Endothelial cell of umbilical vein (primary cell): ENCODE data around the gene CDK6. TPM values are rescaled to one million over a fixed set of nuclear protein-coding genes. Genes with fewer than 3 reads are reported as not detected.

ENCODE experiments used
- BruUV-seq: library from RNA; stranded (reverse); fragments of 400-500 nt; replicated peaks from 2 replicates; lab custom pipeline; 2021; lab: Mats Ljungman, UMichigan
- CTCF ChIA-PET: fragments of 300-600, 350-600 bp; sonication (Branson Sonifier 250); formaldehyde crosslinking; loops from one replicate; lab custom pipeline; 2021; ENCODE audit warnings: antibody characterized with exemption, inconsistent platforms; lab: Charles Lee
- POLR2A ChIA-PET: fragments of 300-600, 350-600 bp; sonication (Branson Sonifier 250); formaldehyde crosslinking; loops from one replicate; lab custom pipeline; 2021; ENCODE audit warnings: antibody characterized with exemption, inconsistent platforms; lab: Charles Lee
- DNase-seq: peaks from one replicate; pipeline ENCODE4 v3.0.0-alpha.2; 2011; ENCODE audit warnings: low read depth, low spot score
- FAIRE-seq: peaks from 2 replicates; lab custom pipeline; 2011; peaks lifted over from hg19 to GRCh38; lab: Jason Lieb, UNC
- H2AFZ ChIP-seq: 2 replicates; pipeline ENCODE4 v1.6.0; 2012; ENCODE audit warnings: low read depth, low read length, control low read depth, inconsistent platforms
- H3K27ac ChIP-seq: 2 replicates; pipeline ENCODE4 v1.5.1; 2011; ENCODE audit warnings: low read depth, mild to moderate bottlenecking, control low read depth, low read length, moderate library complexity; ENCODE audit not compliant: insufficient read depth
- H3K27me3 ChIP-seq, 2 experiments: 2 replicates each; pipeline versions ENCODE4 v1.6.0 to v1.6.1; 2011; ENCODE audit warnings: low read length in 2 of 2, mixed read lengths in 1 of 2; ENCODE audit not compliant: control insufficient read depth in 2 of 2, insufficient read depth in 2 of 2
- H3K36me3 ChIP-seq, 2 experiments: 2 replicates in 1 of 2; 3 replicates in 1 of 2; pipeline ENCODE4 v1.5.1; 2011; ENCODE audit warnings: low read length in 2 of 2, mild to moderate bottlenecking in 1 of 2, moderate library complexity in 1 of 2; ENCODE audit not compliant: control insufficient read depth in 2 of 2, insufficient read depth in 2 of 2; ENCODE audit errors: extremely low read depth in 1 of 2
- H3K4me1 ChIP-seq: 3 replicates; pipeline ENCODE4 v1.5.1; 2011; ENCODE audit warnings: mild to moderate bottlenecking, low read length; ENCODE audit not compliant: control insufficient read depth, insufficient read depth; ENCODE audit errors: extremely low read depth
- H3K4me2 ChIP-seq: 2 replicates; pipeline ENCODE4 v1.6.1; 2011; ENCODE audit warnings: low read length, control low read depth, mixed read lengths; ENCODE audit not compliant: insufficient read depth
- H3K4me3 ChIP-seq, 3 experiments: fragments of 200-600 bp in 1 of 3; sonication (generic), shearing (Covaris generic) in 1 of 3; replicated peaks in 1 of 3; 2 replicates each; pipeline ENCODE4 v1.5.1; 2011 to 2016; ENCODE audit warnings: control low read depth in 3 of 3, low read length in 3 of 3, mild to moderate bottlenecking in 2 of 3, inconsistent platforms in 1 of 3, low read depth in 1 of 3, moderate library complexity in 1 of 3; ENCODE audit not compliant: insufficient read depth in 1 of 3
- H3K79me2 ChIP-seq: 2 replicates; pipeline ENCODE4 v1.6.0; 2012; ENCODE audit warnings: low read length, inconsistent platforms; ENCODE audit not compliant: control insufficient read depth, insufficient read depth
- H3K9ac ChIP-seq: replicated peaks from 2 replicates; pipeline ENCODE3; 2011; ENCODE audit warnings: low read length, control low read depth; ENCODE audit not compliant: insufficient read depth; ENCODE audit errors: extremely low read depth
- H3K9me1 ChIP-seq: replicated peaks from 3 replicates; pipeline ENCODE4 v1.6.0; 2011; ENCODE audit warnings: mild to moderate bottlenecking, low read length; ENCODE audit not compliant: control insufficient read depth, insufficient read depth; ENCODE audit errors: extremely low read depth
- H3K9me3 ChIP-seq: replicated peaks from 2 replicates; pipeline ENCODE4 v1.5.1; 2012; ENCODE audit warnings: low read length, inconsistent platforms; ENCODE audit not compliant: control insufficient read depth, insufficient read depth
- H4K20me1 ChIP-seq: replicated peaks from 2 replicates; pipeline ENCODE3; 2011; ENCODE audit warnings: mild to moderate bottlenecking, low read length; ENCODE audit not compliant: control insufficient read depth, insufficient read depth; ENCODE audit errors: extremely low read depth
- CTCF ChIP-seq, 2 donors: IDR thresholded peaks; 1 replicate in 1 of 2; 2 replicates in 1 of 2; pipeline ENCODE4 v1.5.1; 2011; ENCODE audit warnings: low read length in 2 of 2, mild to moderate bottlenecking in 2 of 2, moderate library complexity in 2 of 2, control low read depth in 1 of 2, inconsistent platforms in 1 of 2, low read depth in 1 of 2; ENCODE audit not compliant: insufficient read depth in 1 of 2; ENCODE audit errors: extremely low read depth in 1 of 2
- EZH2 ChIP-seq: IDR thresholded peaks from 2 replicates; pipeline ENCODE4 v1.6.1; 2012; ENCODE audit warnings: borderline replicate concordance, low read depth, mild to moderate bottlenecking, moderate library complexity, low read length, inconsistent platforms; ENCODE audit not compliant: severe bottlenecking
- FOS ChIP-seq: IDR thresholded peaks from 2 replicates; pipeline ENCODE4 v1.6.1; 2011; ENCODE audit warnings: mild to moderate bottlenecking, low read length, moderate library complexity, borderline replicate concordance; ENCODE audit not compliant: insufficient read depth
- GATA2 ChIP-seq: IDR thresholded peaks from 2 replicates; pipeline ENCODE4 v1.7.0; 2011; ENCODE audit warnings: low read depth, mild to moderate bottlenecking, moderate library complexity, mixed read lengths, low read length; ENCODE audit not compliant: insufficient read length, insufficient read depth
- JUN ChIP-seq: IDR thresholded peaks from 2 replicates; pipeline ENCODE4 v1.6.1; 2011; ENCODE audit warnings: borderline replicate concordance, low read depth; ENCODE audit not compliant: insufficient read length, insufficient read depth
- MAX ChIP-seq: IDR thresholded peaks from 2 replicates; pipeline ENCODE4 v1.6.1; 2011; ENCODE audit not compliant: insufficient read depth, insufficient read length
- MYC ChIP-seq: IDR thresholded peaks from one replicate; pipeline ENCODE4 v1.6.1; 2011; ENCODE audit warnings: mild to moderate bottlenecking, low read depth, low read length
- POLR2A ChIP-seq: IDR thresholded peaks from 2 replicates; pipeline ENCODE4 v1.6.1; 2012; ENCODE audit warnings: low read depth, mild to moderate bottlenecking, control low read depth, low read length
- POLR2AphosphoS5 ChIP-seq: IDR thresholded peaks from 2 replicates; pipeline ENCODE4 v1.6.1; 2012; ENCODE audit warnings: low read depth, mild to moderate bottlenecking, control low read depth, low read length, moderate library complexity; ENCODE audit not compliant: insufficient read depth
- dilution Hi-C: fragments of 300-500 bp; cut with MboI; formaldehyde crosslinking; loops from one replicate; pipeline ENCODE4 v1.15.0; 2019; ENCODE audit warnings: low sequenced_read_pairs; ENCODE audit not compliant: extremely low pct_ligation_motif_present
- intact Hi-C: fragments of 100-400 bp; cut with micrococcal nuclease; formaldehyde crosslinking; loops from one replicate; pipeline ENCODE4 v1.10.0; 2022
- polyA plus RNA-seq, 4 experiments: library from polyadenylated mRNA; depleted of rRNA in 3 of 4; stranded (reverse) in 3 of 4; unstranded in 1 of 4; fragments of >200 nt; gene quantifications; 2 replicates each; pipeline versions ENCODE4 v1.2.1 to v1.2.3, GENCODE V29; 2011 to 2012; ENCODE audit warnings: missing spikeins in 1 of 4
- total RNA-seq: library from RNA; stranded (reverse); gene quantifications from 2 replicates; pipeline ENCODE4 v1.2.3, GENCODE V29; 2021

Gene CDK6
- total and polyA plus RNA-seq, 2 donors (not counting 3 experiments of a cell fraction or from before 2014, with no cell fraction given) = 6.0 to 28.2 TPM

- Histone ChIP-seq H3K4me1 (peaks cover 12% of the 10 kb centered on the region), H3K9me3 (no peaks in the 10 kb centered on the region), H3K4me2 (no peak overlapping the region), H4K20me1 (no peaks in the 10 kb centered on the region), H3K9ac (no peak overlapping the region), H2AFZ (no peak overlapping the region), H3K4me3 (no peak overlapping the region), H3K36me3 (no peaks in the 10 kb centered on the region), H3K79me2 (peaks cover 8% of the 10 kb centered on the region), H3K9me1 (no peaks in the 10 kb centered on the region), H3K27ac (no peak overlapping the region), H3K27me3 (no peaks in the 10 kb centered on the region)
- BruUV-seq = no TSS peak
- dilution Hi-C loops = no loop called here
- ChIA-PET POLR2A (no interaction called here), CTCF (no interaction called here)
- no peak for DNase-seq
- TF ChIP-seq EZH2 (no peak), GATA2 (no peak), POLR2AphosphoS5 (no peak)
- no peak for FAIRE-seq
- intact Hi-C loops = no loop called here
These were observed 41.5 kb downstream of the CDK6 start for GRCh38 chr7:92794831-92795230.

GRCh38 chr7:92794391-92794790 is 42.0 kb downstream of the CDK6 start:
- H3K9ac ChIP-seq = no peak overlapping the region
- H3K4me2 ChIP-seq = no peak overlapping the region
- no peak overlapping the region for H3K27ac ChIP-seq
- FAIRE-seq = no peak
- H3K79me2 ChIP-seq = peaks cover 8% of the 10 kb centered on the region
- POLR2A ChIA-PET = no interaction called here
- no peaks in the 10 kb centered on the region for H3K27me3 ChIP-seq
- H3K36me3 ChIP-seq = no peaks in the 10 kb centered on the region
- H4K20me1 ChIP-seq = no peaks in the 10 kb centered on the region
- intact Hi-C loops = no loop called here
- CTCF ChIA-PET = no interaction called here
- H3K9me3 ChIP-seq = no peaks in the 10 kb centered on the region
- no peak for TF ChIP-seq GATA2
- TF ChIP-seq EZH2 = no peak
- no peak for TF ChIP-seq CTCF (IDR thresholded peaks at IDR 0.05; ENCODE audit: extremely low read depth in 1 of 2, insufficient read depth in 1 of 2, low read depth in 1 of 2, low read length in 2 of 2)
- no peak for TF ChIP-seq JUN
- no peak for TF ChIP-seq POLR2A
- no peak for TF ChIP-seq MAX
- TF ChIP-seq FOS = no peak
- no peak for TF ChIP-seq MYC
- no peak for TF ChIP-seq POLR2AphosphoS5
- no peaks in the 10 kb centered on the region for H3K9me1 ChIP-seq
- H2AFZ ChIP-seq = no peak overlapping the region
- no peak overlapping the region for H3K4me3 ChIP-seq
- no peak for DNase-seq
- peaks cover 8% of the 10 kb centered on the region for H3K4me1 ChIP-seq
- no TSS peak for BruUV-seq
- dilution Hi-C loops = no loop called here
